Panc1 (cell line): ENCODE results near the gene PAK2.

Experiments used
- POLR2AphosphoS5 ChIP-seq: IDR thresholded peaks from 2 replicates; pipeline ENCODE4 v1.6.1; 2012; ENCODE audit warnings: mild to moderate bottlenecking, low read depth, low read length, moderate library complexity
- SIN3A ChIP-seq: IDR thresholded peaks from 2 replicates; pipeline ENCODE4 v1.6.1; 2012; ENCODE audit warnings: low read depth, mild to moderate bottlenecking, low read length, moderate library complexity, borderline replicate concordance; ENCODE audit not compliant: insufficient read depth
- TF ChIP-seq, protein P1 (sequence below): fragments of 450-650 bp; IDR thresholded peaks from 2 replicates; pipeline ENCODE4 v1.5.1; 2017; ENCODE audit warnings: mild to moderate bottlenecking
- TF ChIP-seq, protein P2 (sequence below), 2 experiments: IDR thresholded peaks; 2 replicates each; pipeline ENCODE4 v1.6.1; 2011 to 2012; ENCODE audit warnings: low read depth in 2 of 2, control low read depth in 1 of 2, low read length in 1 of 2, mild to moderate bottlenecking in 1 of 2, moderate library complexity in 1 of 2; ENCODE audit not compliant: insufficient read depth in 1 of 2

DNA sequence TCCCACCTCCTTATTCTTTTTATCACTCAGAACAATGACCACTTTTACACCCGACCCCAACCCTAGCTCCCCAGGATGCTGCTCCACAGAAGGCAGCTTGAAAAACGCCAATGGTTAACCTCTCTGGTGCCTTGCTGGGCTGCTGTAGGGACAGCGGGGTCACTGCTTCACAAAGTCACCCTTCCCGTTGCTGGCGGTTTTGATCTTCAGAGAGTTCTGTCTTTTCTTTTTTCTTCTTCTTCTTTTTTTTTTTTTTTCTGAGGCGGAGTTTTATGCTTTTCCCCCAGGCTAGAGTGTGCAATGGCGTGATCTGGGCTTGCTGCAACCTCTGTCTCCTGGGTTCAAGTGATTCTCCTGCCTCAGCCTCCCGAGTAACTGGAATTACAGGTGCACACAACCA lies 48.3 kb upstream of the PAK2 start:
- TF ChIP-seq, protein P1, sequence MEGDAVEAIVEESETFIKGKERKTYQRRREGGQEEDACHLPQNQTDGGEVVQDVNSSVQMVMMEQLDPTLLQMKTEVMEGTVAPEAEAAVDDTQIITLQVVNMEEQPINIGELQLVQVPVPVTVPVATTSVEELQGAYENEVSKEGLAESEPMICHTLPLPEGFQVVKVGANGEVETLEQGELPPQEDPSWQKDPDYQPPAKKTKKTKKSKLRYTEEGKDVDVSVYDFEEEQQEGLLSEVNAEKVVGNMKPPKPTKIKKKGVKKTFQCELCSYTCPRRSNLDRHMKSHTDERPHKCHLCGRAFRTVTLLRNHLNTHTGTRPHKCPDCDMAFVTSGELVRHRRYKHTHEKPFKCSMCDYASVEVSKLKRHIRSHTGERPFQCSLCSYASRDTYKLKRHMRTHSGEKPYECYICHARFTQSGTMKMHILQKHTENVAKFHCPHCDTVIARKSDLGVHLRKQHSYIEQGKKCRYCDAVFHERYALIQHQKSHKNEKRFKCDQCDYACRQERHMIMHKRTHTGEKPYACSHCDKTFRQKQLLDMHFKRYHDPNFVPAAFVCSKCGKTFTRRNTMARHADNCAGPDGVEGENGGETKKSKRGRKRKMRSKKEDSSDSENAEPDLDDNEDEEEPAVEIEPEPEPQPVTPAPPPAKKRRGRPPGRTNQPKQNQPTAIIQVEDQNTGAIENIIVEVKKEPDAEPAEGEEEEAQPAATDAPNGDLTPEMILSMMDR: no peak
- TF ChIP-seq, protein P2, sequence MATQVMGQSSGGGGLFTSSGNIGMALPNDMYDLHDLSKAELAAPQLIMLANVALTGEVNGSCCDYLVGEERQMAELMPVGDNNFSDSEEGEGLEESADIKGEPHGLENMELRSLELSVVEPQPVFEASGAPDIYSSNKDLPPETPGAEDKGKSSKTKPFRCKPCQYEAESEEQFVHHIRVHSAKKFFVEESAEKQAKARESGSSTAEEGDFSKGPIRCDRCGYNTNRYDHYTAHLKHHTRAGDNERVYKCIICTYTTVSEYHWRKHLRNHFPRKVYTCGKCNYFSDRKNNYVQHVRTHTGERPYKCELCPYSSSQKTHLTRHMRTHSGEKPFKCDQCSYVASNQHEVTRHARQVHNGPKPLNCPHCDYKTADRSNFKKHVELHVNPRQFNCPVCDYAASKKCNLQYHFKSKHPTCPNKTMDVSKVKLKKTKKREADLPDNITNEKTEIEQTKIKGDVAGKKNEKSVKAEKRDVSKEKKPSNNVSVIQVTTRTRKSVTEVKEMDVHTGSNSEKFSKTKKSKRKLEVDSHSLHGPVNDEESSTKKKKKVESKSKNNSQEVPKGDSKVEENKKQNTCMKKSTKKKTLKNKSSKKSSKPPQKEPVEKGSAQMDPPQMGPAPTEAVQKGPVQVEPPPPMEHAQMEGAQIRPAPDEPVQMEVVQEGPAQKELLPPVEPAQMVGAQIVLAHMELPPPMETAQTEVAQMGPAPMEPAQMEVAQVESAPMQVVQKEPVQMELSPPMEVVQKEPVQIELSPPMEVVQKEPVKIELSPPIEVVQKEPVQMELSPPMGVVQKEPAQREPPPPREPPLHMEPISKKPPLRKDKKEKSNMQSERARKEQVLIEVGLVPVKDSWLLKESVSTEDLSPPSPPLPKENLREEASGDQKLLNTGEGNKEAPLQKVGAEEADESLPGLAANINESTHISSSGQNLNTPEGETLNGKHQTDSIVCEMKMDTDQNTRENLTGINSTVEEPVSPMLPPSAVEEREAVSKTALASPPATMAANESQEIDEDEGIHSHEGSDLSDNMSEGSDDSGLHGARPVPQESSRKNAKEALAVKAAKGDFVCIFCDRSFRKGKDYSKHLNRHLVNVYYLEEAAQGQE (IDR thresholded peaks at IDR 0.05; ENCODE audit: insufficient read depth in 1 of 2, low read depth in 2 of 2, low read length in 1 of 2): no peak
- no peak for TF ChIP-seq SIN3A
- TF ChIP-seq POLR2AphosphoS5: no peak
